SK-N-DZ (cell line): ENCODE measurements around the gene RASAL1.
"Not testable (repeated sequence)": the region's sequence is repeated elsewhere in the genome, so short reads cannot be mapped to it uniquely, and the experiment has no call there.

Experiments
- DNase-seq: peaks from one replicate; pipeline ENCODE4 v3.0.0-alpha.2; 2015; ENCODE audit warnings: low spot score

Gene RASAL1

GRCh38 chr12:113118142-113118541 is 17.4 kb downstream of the RASAL1 start:
- no peak for DNase-seq

DNA sequence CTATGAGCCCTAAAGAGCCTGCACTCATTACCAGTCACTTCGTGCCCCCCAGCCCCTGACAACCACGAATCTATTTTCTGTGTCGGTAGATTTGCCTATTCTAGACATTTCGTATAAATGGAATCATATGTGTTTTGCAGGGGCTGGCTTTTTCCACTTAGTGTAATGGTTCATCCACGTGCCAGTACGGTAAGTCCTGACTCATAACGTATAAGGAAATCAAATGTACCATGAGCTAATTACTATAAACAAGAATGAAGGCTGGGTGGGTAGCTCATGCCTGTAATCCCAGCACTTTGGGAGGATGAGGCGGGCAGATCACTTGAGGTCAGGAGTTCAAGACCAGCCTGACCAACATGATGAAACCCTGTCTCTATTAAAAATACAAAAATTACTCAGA is 17.9 kb downstream of the RASAL1 start:
- DNase-seq = not testable (repeated sequence)

DNA sequence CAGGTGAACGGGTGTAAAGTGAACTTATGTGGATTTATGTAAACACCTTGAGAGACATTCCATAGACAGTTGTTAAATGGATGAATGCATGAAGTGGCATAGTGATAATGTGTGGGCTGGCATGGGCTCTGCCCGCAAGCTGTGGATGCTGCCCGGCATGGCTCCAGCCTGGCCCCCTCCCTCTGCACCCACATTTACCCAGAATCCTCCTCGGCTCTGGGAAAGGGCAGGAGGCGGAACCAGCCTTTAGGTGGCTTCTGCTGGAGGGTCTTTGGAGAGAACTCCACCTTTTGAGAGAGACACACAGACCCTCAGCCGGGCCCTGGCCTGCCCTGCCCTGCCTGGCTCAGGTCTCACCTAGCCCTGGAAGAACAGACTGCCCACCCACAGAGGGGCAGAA is 18.7 kb downstream of the RASAL1 start:
- DNase-seq = no peak

- no peak for DNase-seq
Measured at GRCh38 chr12:113115455-113116126, 20.0 kb downstream of the RASAL1 start.

DNA sequence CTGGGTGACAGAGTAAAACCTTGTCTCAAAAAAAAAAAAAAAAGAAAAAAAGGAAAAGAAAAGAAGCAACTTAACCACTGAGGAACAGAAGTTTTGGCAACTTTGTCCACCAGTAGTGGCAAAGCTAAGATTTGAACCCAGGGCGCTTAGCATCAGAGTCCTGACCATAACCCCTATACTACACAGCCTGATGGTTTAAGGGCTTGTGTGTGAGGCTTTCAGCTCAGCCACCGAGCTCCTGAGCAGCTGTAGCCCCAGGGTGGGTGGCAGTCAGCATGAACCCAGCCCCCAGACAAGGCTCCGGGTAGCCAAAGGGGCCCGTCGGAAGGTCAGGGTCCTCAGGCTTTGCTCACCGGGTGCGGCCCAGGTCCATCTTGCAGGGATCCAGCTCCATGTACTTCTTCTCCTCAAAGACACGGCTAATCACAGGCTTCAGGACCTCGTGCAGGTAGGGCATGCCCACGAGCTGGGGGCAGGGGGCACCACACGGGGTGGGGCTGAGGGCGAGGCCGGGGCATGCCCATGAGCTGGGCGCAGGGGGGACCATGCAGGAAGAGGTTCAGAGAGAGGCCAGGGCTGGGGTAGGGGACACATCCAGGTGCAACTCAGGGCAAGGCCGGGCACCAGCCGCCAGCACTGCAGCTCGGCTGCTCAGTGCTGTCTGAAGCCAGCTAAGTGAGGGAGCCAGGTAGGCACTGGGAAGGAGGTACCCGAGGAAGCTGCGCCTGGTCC is 20.9 kb downstream of the RASAL1 start:
- DNase-seq = no peak

- no peak for DNase-seq
Measured at GRCh38 chr12:113113397-113113796, 22.2 kb downstream of the RASAL1 start.

GRCh38 chr12:113112043-113112899 is 23.3 kb downstream of the RASAL1 start:
- no peak for DNase-seq

DNA sequence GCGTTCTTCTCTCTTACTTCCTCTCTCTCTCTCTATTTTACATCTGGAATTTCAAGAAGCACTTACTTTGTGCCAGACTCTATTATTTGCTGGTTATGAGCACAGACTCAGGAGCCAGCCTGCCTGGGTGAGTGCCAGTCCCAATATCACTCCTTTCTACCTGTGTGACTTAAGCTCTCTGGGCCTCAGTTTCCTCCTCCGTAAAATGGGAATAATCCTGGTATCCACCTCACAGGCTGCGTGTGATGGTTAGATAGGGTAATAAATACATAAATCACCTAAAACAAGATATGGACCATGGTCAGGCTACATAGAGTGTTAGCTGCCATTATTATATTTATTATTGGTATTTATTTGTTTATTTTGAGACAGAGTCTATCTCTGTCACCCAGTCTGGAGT is 24.3 kb downstream of the RASAL1 start:
- DNase-seq = no peak

- DNase-seq = no peak
Measured at GRCh38 chr12:113109872-113110599, 25.5 kb downstream of the RASAL1 start.

DNA sequence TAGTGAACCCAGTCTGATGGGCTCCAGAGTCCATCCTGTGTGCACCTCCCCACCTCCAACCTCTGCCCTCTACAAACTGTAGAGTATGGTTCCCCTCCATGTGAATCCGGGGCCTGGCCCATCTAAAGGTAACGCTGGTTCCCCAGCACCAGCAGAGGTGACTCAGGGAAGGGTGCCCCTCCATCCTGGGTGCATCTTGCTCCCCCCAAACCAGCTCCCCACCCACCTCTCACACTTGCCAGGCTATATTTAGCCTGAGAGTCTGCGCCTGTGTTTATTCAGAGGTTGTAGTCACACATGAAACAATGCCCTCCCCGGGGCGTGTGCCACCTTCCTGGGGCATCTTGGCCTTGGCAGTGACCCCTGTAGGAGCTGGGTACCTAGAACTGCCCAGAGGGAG is 26.2 kb downstream of the RASAL1 start:
- no peak for DNase-seq

GRCh38 chr12:113108308-113108707 is 27.3 kb downstream of the RASAL1 start:
- no peak for DNase-seq

- no peak for DNase-seq
Measured at GRCh38 chr12:113106361-113106760, 29.2 kb downstream of the RASAL1 start.

DNA sequence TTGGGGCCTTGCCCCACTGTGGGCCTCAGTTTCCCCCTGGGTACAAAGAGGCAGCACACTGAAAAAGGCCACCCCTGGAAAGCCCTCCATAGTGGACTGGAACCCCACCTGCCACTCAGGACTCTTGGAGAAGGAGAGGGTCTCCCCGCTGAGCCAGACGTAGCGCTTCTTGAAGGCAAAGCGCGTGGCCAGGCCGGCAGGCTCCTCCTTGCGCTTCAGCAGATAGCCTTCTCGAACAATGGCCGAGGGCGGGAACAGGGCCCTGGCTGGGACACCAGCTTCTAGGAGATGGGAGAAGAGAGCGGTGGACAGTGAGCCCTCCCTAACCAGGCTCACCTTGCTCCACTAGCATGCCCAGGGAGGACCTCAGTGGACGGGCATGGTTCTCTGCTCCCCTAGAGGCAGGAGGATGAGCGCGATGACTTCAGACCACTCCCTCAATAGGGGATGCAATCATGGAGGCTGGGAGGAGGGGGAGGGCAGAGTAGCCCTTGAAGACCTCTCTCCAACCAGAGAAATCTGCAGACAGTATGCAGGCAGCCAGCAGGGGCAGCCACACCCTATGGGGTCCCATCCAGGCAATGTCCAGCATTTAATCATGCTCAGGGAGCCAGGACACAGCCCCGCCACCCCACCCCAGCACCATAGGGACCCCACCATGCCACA is 29.8 kb downstream of the RASAL1 start:
- no peak for DNase-seq

DNA sequence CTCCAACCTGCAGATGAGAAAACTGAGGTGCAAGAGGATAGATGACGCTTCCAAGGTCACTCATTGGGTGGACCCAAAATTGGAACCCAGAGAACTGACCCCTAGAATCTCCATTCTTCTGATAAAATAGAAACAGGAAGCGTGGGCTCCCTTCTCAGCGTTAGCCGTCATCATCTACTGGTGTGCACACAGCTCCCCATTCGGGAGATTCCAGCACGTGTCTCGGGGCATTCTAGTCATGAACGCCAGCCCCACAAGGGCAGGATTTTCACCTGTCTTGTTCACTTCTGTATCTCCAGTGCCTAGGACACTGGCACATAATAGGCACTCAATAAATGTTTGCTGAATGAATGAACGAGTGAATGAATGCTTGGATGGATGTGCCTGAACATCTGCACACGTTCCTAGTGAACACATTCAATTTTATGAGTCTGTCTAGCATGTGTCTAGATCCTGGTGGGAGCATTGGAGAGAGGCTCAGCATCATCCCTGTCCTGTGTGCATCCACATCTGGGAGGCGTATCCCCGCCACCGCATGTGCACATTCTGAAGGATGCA is 30.5 kb downstream of the RASAL1 start:
- DNase-seq = no peak

DNA sequence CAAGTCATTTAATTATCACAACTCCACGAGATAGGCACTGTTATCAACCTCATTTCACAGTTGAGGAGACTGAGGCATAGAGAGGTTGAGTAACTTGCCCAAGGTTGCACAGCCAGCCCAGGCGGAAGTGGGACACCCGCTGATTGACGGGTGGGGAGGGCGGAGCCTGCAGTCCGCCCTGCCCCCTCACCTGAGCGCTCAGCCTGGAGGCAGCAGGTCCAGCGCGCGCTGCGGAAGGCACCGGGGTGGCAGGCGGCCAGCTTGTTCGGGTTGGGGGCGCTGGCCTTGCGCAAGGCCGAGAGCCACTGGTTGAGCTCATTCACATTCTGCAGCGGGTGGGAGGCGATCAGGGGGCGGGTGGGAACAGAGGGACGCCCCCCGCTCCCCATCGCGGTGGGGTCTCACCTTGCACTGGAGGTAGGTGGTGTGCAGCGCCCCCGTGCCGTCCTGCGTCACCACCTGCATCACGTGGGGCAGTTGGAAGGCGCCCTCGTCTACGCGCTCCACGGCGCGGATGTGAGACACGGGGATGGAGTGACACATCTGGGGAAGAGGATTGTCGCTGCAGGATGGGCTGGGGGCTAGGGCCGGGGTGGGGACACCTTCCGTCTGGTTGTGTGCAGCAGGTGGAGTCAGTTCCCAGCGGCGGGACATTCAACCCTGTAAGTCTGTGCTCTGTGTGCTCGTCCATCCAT is 31.7 kb downstream of the RASAL1 start:
- DNase-seq = no peak

- no peak for DNase-seq
Measured at GRCh38 chr12:113102811-113103210, 32.8 kb downstream of the RASAL1 start.

DNA sequence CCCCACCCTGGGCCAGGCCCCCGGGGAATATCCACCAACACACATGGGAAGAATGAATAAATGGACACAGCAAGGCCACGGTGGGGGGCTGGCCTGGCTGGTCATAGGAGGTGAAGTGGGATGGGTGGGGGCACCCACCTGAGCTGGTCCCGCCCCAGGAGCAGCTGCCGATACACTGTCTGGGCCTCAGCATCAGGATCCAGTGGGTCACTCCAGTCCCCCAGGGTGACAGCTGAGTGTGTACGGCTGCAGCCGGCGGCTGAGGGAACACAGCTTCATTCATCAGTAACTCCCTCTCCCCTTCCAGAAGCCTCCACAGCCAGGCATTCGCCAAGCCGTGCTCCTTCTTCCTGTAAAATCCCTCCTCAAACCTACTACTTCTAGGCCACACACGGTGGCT is 33.8 kb downstream of the RASAL1 start:
- DNase-seq = no peak

- no peak for DNase-seq
Measured at GRCh38 chr12:113099764-113100163, 35.8 kb downstream of the RASAL1 start.

DNA sequence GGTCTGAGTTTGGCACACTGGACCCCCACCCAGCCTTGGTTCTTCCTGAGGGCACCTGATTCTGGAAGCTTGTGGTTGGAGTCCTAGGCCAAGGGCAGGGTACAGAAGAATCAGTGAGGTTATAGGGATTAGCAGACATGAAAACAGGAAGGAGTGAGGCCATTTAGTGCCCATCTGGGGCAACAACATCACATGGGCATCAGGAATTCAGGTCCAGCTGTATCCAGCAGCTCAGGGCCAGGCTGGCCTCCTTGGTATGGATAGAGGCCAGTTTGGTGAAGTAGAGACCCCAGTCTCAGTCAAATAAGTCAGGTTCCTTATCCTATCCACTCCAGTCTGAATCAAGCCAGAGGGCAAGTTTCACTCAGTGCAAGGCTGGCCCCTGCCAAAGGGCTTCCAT is 36.2 kb downstream of the RASAL1 start:
- no peak for DNase-seq

DNA sequence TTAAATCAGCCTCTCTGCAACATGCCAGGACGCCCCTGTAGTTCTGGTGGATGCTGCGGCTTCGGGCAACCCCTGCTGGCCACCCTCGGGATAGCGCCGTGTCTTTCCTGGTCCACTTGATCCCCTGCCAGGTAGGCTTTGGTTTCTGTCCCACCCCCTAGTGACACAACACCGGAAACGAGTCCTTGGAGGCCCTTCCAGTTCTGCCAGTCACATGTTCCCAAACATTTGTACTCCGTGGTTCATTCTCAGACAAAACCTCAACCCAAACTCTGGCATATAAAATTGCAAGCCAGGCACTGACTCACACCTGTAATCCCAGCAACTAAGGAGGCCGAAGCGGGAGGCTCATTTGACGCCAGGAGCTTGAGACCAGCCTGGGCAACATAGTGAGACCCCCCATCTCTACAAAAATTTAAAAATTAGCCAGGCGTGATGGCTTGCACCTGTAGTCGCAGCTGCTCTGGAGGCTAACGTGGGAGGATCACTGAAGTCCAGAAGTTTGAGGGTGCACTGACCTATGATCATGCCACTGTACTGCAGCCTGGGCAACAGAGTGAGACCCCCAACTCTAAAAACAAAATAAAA is 37.0 kb downstream of the RASAL1 start:
- peak; percentile 64 for DNase-seq
